Gastrocnemius medialis (tissue), 4 donors: ENCODE data around the gene C1QTNF7.

Experiments
- POLR2A ChIP-seq, 2 donors: fragments of 450-650 bp; IDR thresholded peaks; one replicate each; pipeline ENCODE4 v1.6.1; 2017; ENCODE audit warnings: antibody characterized with exemption in 2 of 2, mild to moderate bottlenecking in 2 of 2, moderate library complexity in 2 of 2
- TF ChIP-seq, protein P1 (sequence below), 5 experiments: fragments of 450-650 bp in 3 of 5; fragments of 200-600 bp in 2 of 5; sonication (generic) in 2 of 5; IDR thresholded peaks in 4 of 5; conservative IDR thresholded peaks in 1 of 5; 1 replicate in 4 of 5; 2 replicates in 1 of 5; pipeline ENCODE4 v1.5.1; 2016 to 2019; ENCODE audit warnings: antibody characterized with exemption in 5 of 5, mild to moderate bottlenecking in 3 of 5, moderate library complexity in 3 of 5

DNA sequence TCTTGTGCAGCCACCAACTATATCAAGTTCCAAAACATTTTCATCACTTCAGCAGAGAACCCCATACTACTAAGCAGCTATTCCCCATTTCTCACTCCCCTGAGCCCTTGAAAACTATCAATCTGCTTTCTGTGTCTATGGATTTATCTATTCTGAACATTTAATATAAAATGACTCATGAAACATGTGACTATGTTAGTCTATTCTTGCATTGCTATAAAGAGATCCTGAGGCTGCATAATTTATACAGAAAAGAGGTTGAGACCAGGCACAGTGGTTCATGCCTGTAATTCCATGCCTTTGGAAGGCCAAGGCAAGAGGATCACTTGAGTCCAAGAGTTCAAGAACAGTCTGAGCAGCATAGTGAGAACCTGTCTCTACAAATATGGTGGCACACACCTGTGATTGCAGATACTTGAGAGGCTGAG lies 10.6 kb upstream of the C1QTNF7 start:
- TF ChIP-seq, protein P1, sequence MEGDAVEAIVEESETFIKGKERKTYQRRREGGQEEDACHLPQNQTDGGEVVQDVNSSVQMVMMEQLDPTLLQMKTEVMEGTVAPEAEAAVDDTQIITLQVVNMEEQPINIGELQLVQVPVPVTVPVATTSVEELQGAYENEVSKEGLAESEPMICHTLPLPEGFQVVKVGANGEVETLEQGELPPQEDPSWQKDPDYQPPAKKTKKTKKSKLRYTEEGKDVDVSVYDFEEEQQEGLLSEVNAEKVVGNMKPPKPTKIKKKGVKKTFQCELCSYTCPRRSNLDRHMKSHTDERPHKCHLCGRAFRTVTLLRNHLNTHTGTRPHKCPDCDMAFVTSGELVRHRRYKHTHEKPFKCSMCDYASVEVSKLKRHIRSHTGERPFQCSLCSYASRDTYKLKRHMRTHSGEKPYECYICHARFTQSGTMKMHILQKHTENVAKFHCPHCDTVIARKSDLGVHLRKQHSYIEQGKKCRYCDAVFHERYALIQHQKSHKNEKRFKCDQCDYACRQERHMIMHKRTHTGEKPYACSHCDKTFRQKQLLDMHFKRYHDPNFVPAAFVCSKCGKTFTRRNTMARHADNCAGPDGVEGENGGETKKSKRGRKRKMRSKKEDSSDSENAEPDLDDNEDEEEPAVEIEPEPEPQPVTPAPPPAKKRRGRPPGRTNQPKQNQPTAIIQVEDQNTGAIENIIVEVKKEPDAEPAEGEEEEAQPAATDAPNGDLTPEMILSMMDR (IDR thresholded peaks at IDR 0.05 in 4 of 5, conservative IDR thresholded peaks at IDR 0.05 in 1 of 5): no peak
- no peak for TF ChIP-seq POLR2A (IDR thresholded peaks at IDR 0.05)
